Uterus (tissue), 4 donors: ENCODE results near the gene RALGPS2. TPM values are rescaled to one million over a fixed set of nuclear protein-coding genes. Genes with fewer than 3 reads are reported as not detected.

ENCODE experiments used
- DNase-seq, 2 donors: peaks; one replicate each; pipeline ENCODE4 v3.0.0-alpha.2; 2019 to 2020
- H3K27ac ChIP-seq, 2 donors: fragments of 200-600 bp; sonication (generic); 1 replicate in 1 of 2; 2 replicates in 1 of 2; pipeline ENCODE4 v1.5.1; 2016 to 2018
- H3K27me3 ChIP-seq, 2 donors: fragments of 200-600 bp; sonication (generic); one replicate each; pipeline ENCODE4 v1.5.1; 2018 to 2019; ENCODE audit warnings: control low read depth in 1 of 2
- H3K36me3 ChIP-seq, 2 donors: fragments of 200-600 bp; sonication (generic); one replicate each; pipeline ENCODE4 v1.5.1; 2019; ENCODE audit warnings: control low read depth in 1 of 2
- H3K4me1 ChIP-seq, 2 donors: fragments of 200-600 bp; sonication (generic); one replicate each; pipeline ENCODE4 v1.5.1; 2018 to 2019; ENCODE audit warnings: control low read depth in 1 of 2
- H3K4me3 ChIP-seq, 2 donors: fragments of 200-600 bp; sonication (generic); 1 replicate in 1 of 2; 2 replicates in 1 of 2; pipeline ENCODE4 v1.5.1; 2018 to 2019; ENCODE audit warnings: mild to moderate bottlenecking in 1 of 2
- H3K9me3 ChIP-seq, 2 donors: fragments of 200-600 bp; sonication (generic); one replicate each; pipeline ENCODE4 v1.5.1; 2019; ENCODE audit warnings: control low read depth in 1 of 2
- POLR2A ChIP-seq, 2 donors: fragments of 450-650 bp; IDR thresholded peaks; one replicate each; pipeline ENCODE4 v1.6.1; 2016; ENCODE audit warnings: antibody characterized with exemption in 2 of 2, mild to moderate bottlenecking in 1 of 2, moderate library complexity in 1 of 2
- intact Hi-C: fragments of 100-400 bp; cut with DNase I; formaldehyde crosslinking; loops from one replicate; pipeline ENCODE4 v1.15.1; 2023; ENCODE audit warnings: low total_unique reads
- microRNA-seq: library from miRNA; unstranded; fragments of <30 nt; microRNA quantifications from one replicate; pipeline ENCODE4, GENCODE V29; 2016; ENCODE audit warnings: borderline microRNAs expressed, borderline replicate concordance
- small RNA-seq: library from RNA; depleted of rRNA; stranded (forward); fragments of <200 nt; gene quantifications from one replicate; pipeline ENCODE3, GENCODE V24; 2016
- total RNA-seq, 4 donors: library from RNA; depleted of rRNA in 3 of 4; stranded (reverse); fragments of >200 nt in 3 of 4; gene quantifications; one replicate each; pipeline versions ENCODE4 v1.1.0 to v1.2.4, GENCODE V29; 2014 to 2023
- TF ChIP-seq, protein P1 (sequence below), 4 experiments: fragments of 200-600 bp in 2 of 4; fragments of 450-650 bp in 2 of 4; sonication (generic) in 2 of 4; IDR thresholded peaks; one replicate each; pipeline ENCODE4 v1.5.1; 2016 to 2019; ENCODE audit warnings: antibody characterized with exemption in 4 of 4, mild to moderate bottlenecking in 2 of 4, moderate library complexity in 1 of 4
- donor health status: DM: yes; HTN: yes; CAD: no.

RALGPS2 gene
- total RNA-seq, 4 donors from 2014 or later, result 4.9 to 109 (median 24.7) TPM

GRCh38 chr1:178969226-178969987, 244.4 kb downstream of the RALGPS2 start:
- intact Hi-C loops, result no loop called here
- no peaks in the 10 kb centered on the region for H3K4me1 ChIP-seq
- H3K9me3 ChIP-seq, result no peaks in the 10 kb centered on the region
- TF ChIP-seq POLR2A (IDR thresholded peaks at IDR 0.05), result no peak
- TF ChIP-seq, protein P1, sequence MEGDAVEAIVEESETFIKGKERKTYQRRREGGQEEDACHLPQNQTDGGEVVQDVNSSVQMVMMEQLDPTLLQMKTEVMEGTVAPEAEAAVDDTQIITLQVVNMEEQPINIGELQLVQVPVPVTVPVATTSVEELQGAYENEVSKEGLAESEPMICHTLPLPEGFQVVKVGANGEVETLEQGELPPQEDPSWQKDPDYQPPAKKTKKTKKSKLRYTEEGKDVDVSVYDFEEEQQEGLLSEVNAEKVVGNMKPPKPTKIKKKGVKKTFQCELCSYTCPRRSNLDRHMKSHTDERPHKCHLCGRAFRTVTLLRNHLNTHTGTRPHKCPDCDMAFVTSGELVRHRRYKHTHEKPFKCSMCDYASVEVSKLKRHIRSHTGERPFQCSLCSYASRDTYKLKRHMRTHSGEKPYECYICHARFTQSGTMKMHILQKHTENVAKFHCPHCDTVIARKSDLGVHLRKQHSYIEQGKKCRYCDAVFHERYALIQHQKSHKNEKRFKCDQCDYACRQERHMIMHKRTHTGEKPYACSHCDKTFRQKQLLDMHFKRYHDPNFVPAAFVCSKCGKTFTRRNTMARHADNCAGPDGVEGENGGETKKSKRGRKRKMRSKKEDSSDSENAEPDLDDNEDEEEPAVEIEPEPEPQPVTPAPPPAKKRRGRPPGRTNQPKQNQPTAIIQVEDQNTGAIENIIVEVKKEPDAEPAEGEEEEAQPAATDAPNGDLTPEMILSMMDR (IDR thresholded peaks at IDR 0.05), result no peak
- no peak for DNase-seq
- H3K27me3 ChIP-seq, result no peaks in the 10 kb centered on the region
- no peak overlapping the region for H3K27ac ChIP-seq
- no peak overlapping the region for H3K4me3 ChIP-seq
- no peaks in the 10 kb centered on the region for H3K36me3 ChIP-seq

DNA sequence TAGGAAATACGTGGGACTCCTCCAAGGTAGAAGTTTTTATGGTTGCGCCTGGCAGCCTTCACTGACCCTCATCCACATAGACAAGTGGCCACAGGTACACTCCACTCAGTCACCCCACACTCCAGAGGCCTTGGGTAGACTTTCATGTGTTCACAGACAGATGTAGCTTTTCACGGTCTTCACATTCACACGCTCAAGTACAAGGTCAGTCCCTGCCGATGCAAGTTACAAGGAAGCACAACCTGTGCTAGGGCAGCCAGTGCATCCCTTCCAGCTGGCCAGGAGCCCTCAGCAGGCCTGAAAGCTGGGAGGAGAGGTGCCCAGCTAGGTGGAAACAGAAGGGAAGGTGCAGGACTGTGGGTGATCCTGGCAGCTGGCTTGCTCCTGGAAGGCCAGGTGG, 245.1 kb downstream of the RALGPS2 start:
- no peaks in the 10 kb centered on the region for H3K36me3 ChIP-seq
- H3K4me1 ChIP-seq, result no peaks in the 10 kb centered on the region
- no peak for DNase-seq
- no peaks in the 10 kb centered on the region for H3K27me3 ChIP-seq
- no peak overlapping the region for H3K27ac ChIP-seq
- no peak for TF ChIP-seq POLR2A (IDR thresholded peaks at IDR 0.05)
- TF ChIP-seq, protein P1 (IDR thresholded peaks at IDR 0.05), result no peak
- H3K4me3 ChIP-seq, result no peak overlapping the region
- intact Hi-C loops, result no loop called here
- H3K9me3 ChIP-seq, result no peaks in the 10 kb centered on the region

Small RNAs within 50 kb of the gene (microRNA-seq; reads per million reads assigned to microRNA genes)
- not detected for gene MIR4424

Small RNAs within 50 kb of the gene (small RNA-seq; reads per million reads assigned to genes)
- not detected for gene MIR4424
- not detected for gene RF00092

Other genes with a start within 250 kb of the RALGPS2 start
- gene CLEC20A, start 228.3 kb upstream of the RALGPS2 start, total RNA-seq, result not detected
- gene TEX35, start 212.1 kb upstream of the RALGPS2 start, total RNA-seq, result not detected
- 100 to 1,000 TPM in 3 of 4 donors, 10 to 100 TPM in 1; 77.8 to 286 (median 142) TPM for gene ANGPTL1, start 145.8 kb downstream of the RALGPS2 start, total RNA-seq